ENCODE results near the gene FUT8. TPM values are rescaled to one million over a fixed set of nuclear protein-coding genes. Genes with fewer than 3 reads are reported as not detected.

The FUT8 gene
- total and polyA plus RNA-seq, 2 of the 8 experiments (the other 6 are each of a cell fraction or from before 2014, with no cell fraction given): 10.5 to 25.1 TPM

- POLR2A ChIA-PET (ENCODE audit: partially characterized antibody): no interaction called here
- 82% methylated on average over 4 of the region's 4 CpGs; no CpG with 5 or more reads in 1 of the 2 experiments for WGBS, 2 experiments (ENCODE audit: extremely low coverage in 1 of 2, insufficient coverage in 1 of 2, insufficient read length in 1 of 2, insufficient replicate concordance in 2 of 2, low coverage in 1 of 2, low lambda C conversion rate in 2 of 2, missing lambda C conversion rate in 1 of 2)
- no peak for FAIRE-seq
Observed at GRCh38 chr14:65703996-65704395, 291.5 kb downstream of the FUT8 start.

More at GRCh38 chr14:65703996-65704395, 291.5 kb downstream of the FUT8 start:
- no peaks in the 10 kb centered on the region for H3K79me1 ChIP-seq (ENCODE audit: low read depth, low read length)
- no peak overlapping the region for H3K23ac ChIP-seq (ENCODE audit: insufficient read length)
- H4K20me1 ChIP-seq (replicated peaks in 1 of 2; ENCODE audit: control insufficient read depth in 1 of 2, insufficient read depth in 2 of 2, low read length in 2 of 2): no peaks in the 10 kb centered on the region
- H3K4me3 ChIP-seq (ENCODE audit: extremely low read depth in 1 of 4, insufficient read depth in 2 of 4, low read depth in 3 of 4, low read length in 4 of 4): no peak overlapping the region
- no peaks in the 10 kb centered on the region for H3K9me3 ChIP-seq (ENCODE audit: insufficient read depth in 2 of 2, low read depth in 1 of 2, low read length in 1 of 2)
- H3K14ac ChIP-seq (ENCODE audit: insufficient read length): no peak overlapping the region
- no peak overlapping the region for H3K56ac ChIP-seq (replicated peaks; ENCODE audit: insufficient read length, low read depth, low read length)
- H2BK120ac ChIP-seq (replicated peaks; ENCODE audit: low read depth, low read length): no peak overlapping the region
- DNase-seq (ENCODE audit: low read depth in 1 of 2, low spot score in 2 of 2): no peak
- no peak overlapping the region for H4K8ac ChIP-seq (ENCODE audit: extremely low read depth, insufficient read depth, low read length)
- no peak overlapping the region for H3K4me2 ChIP-seq (ENCODE audit: insufficient read depth in 1 of 2, low read depth in 2 of 2, low read length in 2 of 2)
- no peak overlapping the region for H2AK5ac ChIP-seq (ENCODE audit: low read depth, low read length)
- H3K27me3 ChIP-seq (replicated peaks in 1 of 4; ENCODE audit: control insufficient read depth in 3 of 4, extremely low read depth in 1 of 4, insufficient read depth in 3 of 4, low read length in 3 of 4): no peaks in the 10 kb centered on the region
- H4K91ac ChIP-seq (replicated peaks; ENCODE audit: insufficient read length, low read length): no peak overlapping the region
- H3K4ac ChIP-seq (replicated peaks; ENCODE audit: insufficient read length, low read depth, low read length): no peak overlapping the region
- H2BK5ac ChIP-seq (ENCODE audit: low read depth, low read length): no peak overlapping the region
- H4K5ac ChIP-seq (ENCODE audit: insufficient read length, low read depth, low read length): no peak overlapping the region
- H3K79me2 ChIP-seq (ENCODE audit: control insufficient read depth in 1 of 2, insufficient read depth in 2 of 2, low read length in 2 of 2): no peaks in the 10 kb centered on the region
- CTCF ChIA-PET (ENCODE audit: partially characterized antibody): interaction anchor here (0.6 to 1.9 kb wide), 4 partner anchors 16 to 446 kb away, joined by 3 to 8 read pairs (median 3); no protein-coding TSS in a partner anchor
- H2AFZ ChIP-seq (ENCODE audit: low read length): no peak overlapping the region
- H2BK20ac ChIP-seq (ENCODE audit: low read length): no peak overlapping the region
- no peak for TF ChIP-seq MAX (IDR thresholded peaks at IDR 0.05)
- no peak for TF ChIP-seq SP4 (IDR thresholded peaks at IDR 0.05; ENCODE audit: low read length)
- H3K36me3 ChIP-seq (ENCODE audit: control insufficient read depth in 2 of 4, insufficient read depth in 4 of 4, low read length in 3 of 4): no peaks in the 10 kb centered on the region
- H2BK15ac ChIP-seq (ENCODE audit: low read length): no peak overlapping the region
- H3K23me2 ChIP-seq (ENCODE audit: low read depth, low read length): no peaks in the 10 kb centered on the region; the same call in 1 of the 2 replicates
- no peak overlapping the region for H3K9ac ChIP-seq (replicated peaks in 1 of 4; ENCODE audit: extremely low read depth in 1 of 4, low read depth in 3 of 4, low read length in 3 of 4)
- H2BK12ac ChIP-seq (ENCODE audit: low read depth, low read length): no peak overlapping the region
- no peak overlapping the region for H3K27ac ChIP-seq (ENCODE audit: low read depth, low read length)
- H3K4me1 ChIP-seq (replicated peaks in 1 of 4; ENCODE audit: control insufficient read depth in 3 of 4, insufficient read depth in 4 of 4, low read length in 3 of 4): peaks cover 0 to 4% (median 1%) of the 10 kb centered on the region in 4 experiments; a peak in 1 of 7 replicates
- H3K18ac ChIP-seq (ENCODE audit: extremely low read depth, low read length): no peak overlapping the region

All from H1 (cell line).